Peyer's patch (tissue), 4 donors: ENCODE data around the gene PRKCZ. TPM values are rescaled to one million over a fixed set of nuclear protein-coding genes. Genes with fewer than 3 reads are reported as not detected.

ENCODE experiments used
- DNase-seq, 3 donors: peaks; one replicate each; pipeline ENCODE4 v3.0.0-alpha.2; 2017 to 2019
- H3K27ac ChIP-seq, 4 donors: fragments of 200-600 bp; sonication (generic); one replicate each; pipeline ENCODE4 v1.5.1; 2016 to 2019
- H3K27me3 ChIP-seq, 2 donors: fragments of 200-600 bp; sonication (generic); one replicate each; pipeline ENCODE4 v1.5.1; 2019
- H3K36me3 ChIP-seq, 3 donors: fragments of 200-600 bp; sonication (generic); one replicate each; pipeline ENCODE4 v1.5.1; 2016 to 2019
- H3K4me1 ChIP-seq, 4 donors: fragments of 200-600 bp; sonication (generic); one replicate each; pipeline ENCODE4 v1.5.1; 2016 to 2019
- H3K4me3 ChIP-seq, 4 donors: fragments of 200-600 bp; sonication (generic); 1 replicate in 3 of 4; 2 replicates in 1 of 4; pipeline ENCODE4 v1.5.1; 2016 to 2019; ENCODE audit warnings: mild to moderate bottlenecking in 1 of 4
- H3K9me3 ChIP-seq, 4 donors: fragments of 200-600 bp; sonication (generic); one replicate each; pipeline ENCODE4 v1.5.1; 2016 to 2019; ENCODE audit warnings: mild to moderate bottlenecking in 1 of 4
- POLR2A ChIP-seq, 2 donors: fragments of 450-650 bp; IDR thresholded peaks; one replicate each; pipeline ENCODE4 v1.5.1; 2017; ENCODE audit warnings: antibody characterized with exemption in 2 of 2, mild to moderate bottlenecking in 2 of 2, moderate library complexity in 2 of 2
- total RNA-seq, 4 donors: library from RNA; depleted of rRNA; stranded (reverse); fragments of >200 nt; gene quantifications; one replicate each; pipeline ENCODE4 v1.1.0, GENCODE V29; 2016
- TF ChIP-seq, protein P1 (sequence below), 6 experiments: fragments of 450-650 bp in 4 of 6; fragments of 200-600 bp in 2 of 6; sonication (generic) in 1 of 6; IDR thresholded peaks; one replicate each; pipeline ENCODE4 v1.5.1; 2017 to 2019; ENCODE audit warnings: antibody characterized with exemption in 6 of 6, mild to moderate bottlenecking in 3 of 6, moderate library complexity in 1 of 6

PRKCZ gene
- total RNA-seq, 4 donors from 2014 or later, result 51.2 to 105 (median 93.6) TPM

DNA sequence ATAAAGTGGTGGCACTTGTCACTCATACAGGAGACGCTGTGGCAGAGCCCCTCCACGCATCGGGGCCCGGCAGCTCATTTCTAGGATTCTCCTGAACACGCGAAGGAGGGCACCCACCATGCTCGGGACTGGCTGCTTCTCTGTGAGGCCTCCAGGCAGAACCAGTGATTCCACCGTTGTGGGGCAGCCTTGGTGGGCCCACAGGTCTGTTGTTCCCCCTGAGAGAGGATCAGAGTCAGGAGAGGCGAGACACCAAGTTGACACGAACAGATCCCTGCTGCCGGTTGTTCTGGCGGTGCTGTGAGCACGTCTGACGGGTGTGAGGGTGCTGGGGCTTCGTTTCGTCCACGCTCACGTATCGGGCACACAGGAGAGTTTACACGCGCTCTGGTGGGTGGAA, 26.6 kb downstream of the PRKCZ start:
- no peak for DNase-seq
- H3K9me3 ChIP-seq, result peaks cover 0 to 22% (median 7%) of the 10 kb centered on the region in 4 donors
- H3K27me3 ChIP-seq, result no peaks in the 10 kb centered on the region
- no peak overlapping the region for H3K4me3 ChIP-seq
- H3K4me1 ChIP-seq, result peaks cover 0 to 13% (median 1%) of the 10 kb centered on the region in 4 donors
- H3K27ac ChIP-seq, result no peak overlapping the region
- TF ChIP-seq, protein P1, sequence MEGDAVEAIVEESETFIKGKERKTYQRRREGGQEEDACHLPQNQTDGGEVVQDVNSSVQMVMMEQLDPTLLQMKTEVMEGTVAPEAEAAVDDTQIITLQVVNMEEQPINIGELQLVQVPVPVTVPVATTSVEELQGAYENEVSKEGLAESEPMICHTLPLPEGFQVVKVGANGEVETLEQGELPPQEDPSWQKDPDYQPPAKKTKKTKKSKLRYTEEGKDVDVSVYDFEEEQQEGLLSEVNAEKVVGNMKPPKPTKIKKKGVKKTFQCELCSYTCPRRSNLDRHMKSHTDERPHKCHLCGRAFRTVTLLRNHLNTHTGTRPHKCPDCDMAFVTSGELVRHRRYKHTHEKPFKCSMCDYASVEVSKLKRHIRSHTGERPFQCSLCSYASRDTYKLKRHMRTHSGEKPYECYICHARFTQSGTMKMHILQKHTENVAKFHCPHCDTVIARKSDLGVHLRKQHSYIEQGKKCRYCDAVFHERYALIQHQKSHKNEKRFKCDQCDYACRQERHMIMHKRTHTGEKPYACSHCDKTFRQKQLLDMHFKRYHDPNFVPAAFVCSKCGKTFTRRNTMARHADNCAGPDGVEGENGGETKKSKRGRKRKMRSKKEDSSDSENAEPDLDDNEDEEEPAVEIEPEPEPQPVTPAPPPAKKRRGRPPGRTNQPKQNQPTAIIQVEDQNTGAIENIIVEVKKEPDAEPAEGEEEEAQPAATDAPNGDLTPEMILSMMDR (IDR thresholded peaks at IDR 0.05), result no peak
- TF ChIP-seq POLR2A (IDR thresholded peaks at IDR 0.05), result no peak
- peaks cover 0 to 28% (median 0%) of the 10 kb centered on the region in 3 donors for H3K36me3 ChIP-seq

DNA sequence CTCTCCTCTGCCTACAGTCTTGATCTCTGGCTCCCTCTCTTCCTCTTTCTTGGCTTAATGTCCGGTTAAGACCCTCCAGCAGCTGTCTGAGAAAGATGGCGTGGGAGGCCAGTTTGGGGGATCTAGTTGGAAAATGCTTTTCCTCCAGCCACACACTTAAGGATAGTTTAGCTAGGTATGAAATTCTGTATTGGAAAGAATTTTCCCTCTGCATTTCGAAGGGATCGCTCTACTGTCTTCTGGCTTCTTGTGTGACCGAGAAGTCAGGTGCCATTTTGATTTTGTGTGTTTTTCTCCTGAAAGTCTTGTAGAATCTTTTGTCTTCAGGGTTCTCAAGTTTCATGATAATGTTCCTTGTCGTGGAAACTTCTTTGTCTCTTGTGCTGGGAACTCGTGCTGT, 28.0 kb downstream of the PRKCZ start:
- TF ChIP-seq, protein P1 (IDR thresholded peaks at IDR 0.05), result no peak
- TF ChIP-seq POLR2A (IDR thresholded peaks at IDR 0.05), result no peak
- Histone ChIP-seq H3K9me3 (peaks cover 0 to 22% (median 7%) of the 10 kb centered on the region in 4 donors), H3K27ac (no peak overlapping the region), H3K4me1 (peaks cover 0 to 2% (median 0%) of the 10 kb centered on the region in 4 donors), H3K27me3 (no peaks in the 10 kb centered on the region), H3K4me3 (no peak overlapping the region), H3K36me3 (peaks cover 0 to 28% (median 0%) of the 10 kb centered on the region in 3 donors)
- no peak for DNase-seq

- Histone ChIP-seq H3K27me3 (no peaks in the 10 kb centered on the region), H3K9me3 (peaks cover 0 to 22% (median 7%) of the 10 kb centered on the region in 4 donors), H3K27ac (no peak overlapping the region), H3K4me1 (no peaks in the 10 kb centered on the region), H3K36me3 (peaks cover 0 to 27% (median 0%) of the 10 kb centered on the region in 3 donors), H3K4me3 (no peak overlapping the region)
- no peak for TF ChIP-seq POLR2A (IDR thresholded peaks at IDR 0.05)
- TF ChIP-seq, protein P1 (IDR thresholded peaks at IDR 0.05), result no peak
- DNase-seq, result no peak
These were observed 29.3 kb downstream of the PRKCZ start for GRCh38 chr1:2079396-2080085.

GRCh38 chr1:2080140-2080539, 29.9 kb downstream of the PRKCZ start:
- no peaks in the 10 kb centered on the region for H3K4me1 ChIP-seq
- H3K36me3 ChIP-seq, result peaks cover 0 to 21% (median 0%) of the 10 kb centered on the region in 3 donors

DNA sequence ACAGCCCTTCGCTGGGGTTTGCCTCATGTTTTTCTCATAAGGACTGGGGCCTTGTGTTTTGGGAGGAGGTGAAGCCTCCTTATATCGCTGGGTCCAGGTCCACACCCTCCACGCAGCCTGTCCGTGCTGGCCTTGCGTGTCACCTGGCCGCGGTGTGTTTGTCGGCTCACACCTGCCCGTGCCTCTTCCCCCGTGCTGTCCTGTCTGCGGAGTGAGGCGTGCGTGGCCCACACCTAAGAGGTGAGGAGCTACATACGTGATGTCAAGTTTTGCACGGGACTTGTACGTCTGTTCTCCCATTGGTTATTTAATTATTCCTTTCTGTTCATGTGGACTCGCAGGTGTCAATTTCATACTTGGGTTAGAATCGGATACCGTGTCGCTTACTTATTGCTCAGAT, 30.7 kb downstream of the PRKCZ start:
- no peak overlapping the region for H3K27ac ChIP-seq
- no peak overlapping the region for H3K4me3 ChIP-seq
- peaks cover 0 to 22% (median 7%) of the 10 kb centered on the region in 4 donors for H3K9me3 ChIP-seq
- DNase-seq, result no peak
- H3K27me3 ChIP-seq, result no peaks in the 10 kb centered on the region
- TF ChIP-seq, protein P1 (IDR thresholded peaks at IDR 0.05), result no peak
- no peak for TF ChIP-seq POLR2A (IDR thresholded peaks at IDR 0.05)
- H3K36me3 ChIP-seq, result peaks cover 0 to 20% (median 0%) of the 10 kb centered on the region in 3 donors
- no peaks in the 10 kb centered on the region for H3K4me1 ChIP-seq

More at GRCh38 chr1:2080140-2080539, 29.9 kb downstream of the PRKCZ start:
- Histone ChIP-seq H3K27ac (no peak overlapping the region), H3K9me3 (peaks cover 0 to 22% (median 7%) of the 10 kb centered on the region in 4 donors), H3K4me3 (no peak overlapping the region), H3K27me3 (no peaks in the 10 kb centered on the region)
- TF ChIP-seq, protein P1 (IDR thresholded peaks at IDR 0.05), result no peak
- no peak for TF ChIP-seq POLR2A (IDR thresholded peaks at IDR 0.05)
- no peak for DNase-seq
